WTC11 (cell line): ENCODE data around the gene CYB5B. TPM values are rescaled to one million over a fixed set of nuclear protein-coding genes. Genes with fewer than 3 reads are reported as not detected.

Experiments
- ATAC-seq: fragments of 200-7000 bp; cut with Tn5 transposase; 2 replicates; pipeline ENCODE4 v1.10.0; 2021; ENCODE audit warnings: mild to moderate bottlenecking, moderate library complexity
- CTCF ChIA-PET: fragments of 300-600 bp; sonication (Branson Sonifier 250); formaldehyde crosslinking; loops from one replicate; lab custom pipeline; 2021; ENCODE audit warnings: antibody characterized with exemption; lab: Charles Lee
- POLR2A ChIA-PET: fragments of 350-600 bp; sonication (Branson Sonifier 250); formaldehyde crosslinking; loops from one replicate; lab custom pipeline; 2021; ENCODE audit warnings: antibody characterized with exemption; lab: Charles Lee
- DNase-seq: peaks from one replicate; pipeline ENCODE4 v3.0.0; 2021; ENCODE audit warnings: low spot score
- H3K27ac Mint-ChIP-seq: 2 replicates; pipeline ENCODE4 v1.8.0; 2021; ENCODE audit warnings: mixed read lengths
- H3K27me3 Mint-ChIP-seq: 2 replicates; pipeline ENCODE4 v1.8.0; 2021; ENCODE audit warnings: low read depth, mild to moderate bottlenecking, moderate library complexity, mixed read lengths
- H3K36me3 Mint-ChIP-seq: 2 replicates; pipeline ENCODE4 v1.8.0; 2021; ENCODE audit warnings: mixed read lengths
- H3K4me1 Mint-ChIP-seq: 2 replicates; pipeline ENCODE4 v1.8.0; 2022; ENCODE audit warnings: mixed read lengths
- H3K4me3 Mint-ChIP-seq: 2 replicates; pipeline ENCODE4 v1.8.0; 2021; ENCODE audit warnings: mild to moderate bottlenecking, moderate library complexity, mixed read lengths
- H3K9me3 Mint-ChIP-seq: 2 replicates; pipeline ENCODE4 v1.8.0; 2021; ENCODE audit warnings: mixed read lengths
- ELF4 ChIP-seq: sonication (generic); formaldehyde crosslinking; IDR thresholded peaks from 2 replicates; pipeline ENCODE4 v1.8.1; 2022; ENCODE audit warnings: low read depth, mild to moderate bottlenecking, moderate library complexity, missing genetic modification reagents
- FOXP1 ChIP-seq: sonication (generic); formaldehyde crosslinking; IDR thresholded peaks from 2 replicates; pipeline ENCODE4 v1.8.0; 2022; ENCODE audit warnings: missing genetic modification reagents, mild to moderate bottlenecking, moderate library complexity, borderline replicate concordance
- GABPB1 ChIP-seq: sonication (generic); formaldehyde crosslinking; IDR thresholded peaks from 2 replicates; pipeline ENCODE4 v1.8.1; 2023; ENCODE audit warnings: mild to moderate bottlenecking, missing genetic modification reagents
- IRF2 ChIP-seq: sonication (generic); formaldehyde crosslinking; IDR thresholded peaks from 2 replicates; pipeline ENCODE4 v1.8.0; 2022; ENCODE audit warnings: low read depth, missing genetic modification reagents, borderline replicate concordance
- RORB ChIP-seq: fragments of 250-450 bp; sonication (Bioruptor Pico); IDR thresholded peaks from 2 replicates; pipeline ENCODE4 v1.9.0; 2021; ENCODE audit warnings: mild to moderate bottlenecking
- TEAD4 ChIP-seq: sonication (generic); formaldehyde crosslinking; IDR thresholded peaks from 2 replicates; pipeline ENCODE4 v1.8.0; 2022; ENCODE audit warnings: mild to moderate bottlenecking, missing genetic modification reagents
- ZBTB21 ChIP-seq: sonication (generic); formaldehyde crosslinking; IDR thresholded peaks from 2 replicates; pipeline ENCODE4 v1.8.1; 2023; ENCODE audit warnings: mild to moderate bottlenecking, missing genetic modification reagents, borderline replicate concordance
- ZNF121 ChIP-seq: sonication (generic); formaldehyde crosslinking; IDR thresholded peaks from 2 replicates; pipeline ENCODE4 v1.8.0; 2023; ENCODE audit warnings: missing genetic modification reagents
- ZNF138 ChIP-seq: sonication (generic); formaldehyde crosslinking; conservative IDR thresholded peaks from 2 replicates; pipeline ENCODE4 v1.8.1; 2022; ENCODE audit warnings: mild to moderate bottlenecking, moderate library complexity, missing genetic modification reagents
- ZNF396 ChIP-seq: fragments of 250-450 bp; sonication (Bioruptor Pico); IDR thresholded peaks from 2 replicates; pipeline ENCODE4 v1.8.0; 2021; ENCODE audit warnings: mild to moderate bottlenecking, moderate library complexity, borderline replicate concordance
- ZNF416 ChIP-seq: fragments of 250-450 bp; sonication (Bioruptor Pico); IDR thresholded peaks from 2 replicates; pipeline ENCODE4 v1.9.0; 2021; ENCODE audit warnings: mild to moderate bottlenecking, inconsistent platforms
- total RNA-seq: library from RNA; stranded (reverse); gene quantifications from 3 replicates; pipeline ENCODE4 v1.2.3, GENCODE V29; 2021
- TF ChIP-seq, protein P1 (sequence below): fragments of 250-450 bp; sonication (Bioruptor Pico); IDR thresholded peaks from 2 replicates; pipeline ENCODE4 v1.8.0; 2021; ENCODE audit warnings: mild to moderate bottlenecking
- TF ChIP-seq, protein P2 (sequence below): sonication (generic); formaldehyde crosslinking; conservative IDR thresholded peaks from 2 replicates; pipeline ENCODE4 v1.8.1; 2023; ENCODE audit warnings: mild to moderate bottlenecking, low read depth, missing genetic modification reagents, moderate library complexity
- TF ChIP-seq, protein P3 (sequence below): sonication (generic); formaldehyde crosslinking; IDR thresholded peaks from 2 replicates; pipeline ENCODE4 v1.8.1; 2022; ENCODE audit warnings: missing genetic modification reagents, borderline replicate concordance
- TF ChIP-seq, protein P4 (sequence below): sonication (generic); formaldehyde crosslinking; IDR thresholded peaks from 2 replicates; pipeline ENCODE4 v1.8.0; 2022; ENCODE audit warnings: mild to moderate bottlenecking, missing genetic modification reagents
- TF ChIP-seq, protein P5 (sequence below): sonication (generic); formaldehyde crosslinking; IDR thresholded peaks from 2 replicates; pipeline ENCODE4 v1.8.0; 2023; ENCODE audit warnings: missing genetic modification reagents, mild to moderate bottlenecking, borderline replicate concordance

Gene CYB5B
- total RNA-seq, 1 experiment from 2014 or later = 109 TPM

DNA sequence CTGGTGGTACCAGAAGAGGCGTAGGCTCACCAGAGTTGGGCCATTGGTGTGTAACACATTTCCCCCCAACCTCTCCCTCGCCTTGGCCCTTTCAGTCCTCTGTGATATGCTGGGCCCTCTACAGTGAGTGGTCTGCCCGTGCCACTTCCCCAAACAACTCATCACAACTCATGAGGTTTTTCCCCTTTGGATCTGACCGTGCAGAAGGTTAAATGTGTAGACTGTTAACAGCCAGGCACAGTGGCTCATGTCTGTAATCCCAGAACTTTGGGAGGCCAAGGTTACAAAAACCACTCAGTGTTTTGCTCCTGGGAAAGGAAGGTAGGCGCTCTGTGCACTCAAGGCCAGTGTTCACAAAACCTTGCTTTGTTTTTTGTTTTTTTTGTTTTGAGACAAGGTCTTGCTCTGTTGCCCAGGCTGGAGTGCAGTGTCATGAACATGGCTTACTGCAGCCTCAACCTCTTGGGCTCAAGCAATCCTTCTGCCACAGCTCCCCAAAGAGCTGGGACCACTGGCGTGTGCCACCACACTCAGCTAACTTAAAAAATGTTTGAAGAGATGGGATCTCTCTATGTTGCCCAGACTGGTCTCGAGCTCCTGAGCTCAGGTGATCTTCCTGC, 11.3 kb upstream of the CYB5B start:
- CTCF ChIA-PET = interaction anchor here (2.3 to 3.3 kb wide), 2 partner anchors 15 to 17 kb away, joined by 11 to 12 read pairs; no protein-coding TSS in a partner anchor
- no peaks in the 10 kb centered on the region for H3K27me3 Mint-ChIP-seq
- TF ChIP-seq ELF4 (no peak), ZNF121 (CRISPR knock-in tag) (0 out of 2 replicates have a peak, but pooled peaks have one; percentile 23), GABPB1 (CRISPR knock-in tag) (no peak)
- TF ChIP-seq, all 79 proteins: peak for 1
- Mint-ChIP-seq H3K36me3 (no peaks in the 10 kb centered on the region), H3K27ac (no peak overlapping the region), H3K4me3 (no peak overlapping the region), H3K9me3 (no peaks in the 10 kb centered on the region), H3K4me1 (peaks cover 8% of the 10 kb centered on the region)
- ATAC-seq (no peak), DNase-seq (no peak)
- POLR2A ChIA-PET = no interaction called here

DNA sequence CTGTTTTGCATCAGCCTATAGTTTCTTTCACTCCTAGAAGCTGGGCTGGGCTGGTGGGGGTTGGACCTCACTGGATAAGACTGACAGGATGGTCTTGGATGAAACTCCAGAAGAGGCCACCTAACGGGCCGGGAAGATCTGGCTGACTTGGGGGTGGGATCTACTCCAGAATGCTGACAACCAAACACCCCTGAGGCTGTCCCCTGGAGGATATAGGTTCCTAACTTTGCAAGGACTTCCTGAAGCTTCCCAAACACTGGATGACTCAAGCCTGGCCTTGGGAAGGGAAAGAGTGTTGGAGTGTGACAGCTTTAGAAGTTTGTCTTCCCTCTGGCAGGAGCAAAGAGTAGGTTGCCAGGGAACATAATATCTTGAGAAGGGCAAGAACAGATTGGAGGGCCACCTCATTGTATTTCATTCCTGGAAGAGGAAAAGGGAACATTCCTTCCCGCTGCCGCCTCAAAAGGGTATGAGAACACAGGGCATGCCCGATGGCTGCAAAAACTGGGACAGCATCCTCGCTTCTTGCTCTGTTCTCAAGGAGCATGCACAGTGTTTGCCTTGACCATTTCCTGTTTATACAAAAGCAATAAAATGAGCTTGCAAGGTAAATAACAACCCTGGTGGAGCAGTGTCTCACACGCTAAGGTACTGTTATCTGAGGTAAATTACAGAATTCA, 6.8 kb upstream of the CYB5B start:
- Mint-ChIP-seq H3K9me3 (no peaks in the 10 kb centered on the region), H3K36me3 (no peaks in the 10 kb centered on the region), H3K27me3 (no peaks in the 10 kb centered on the region), H3K27ac (peak overlapping the region; percentile 51; the same call in 1 of the 2 replicates), H3K4me3 (no peak overlapping the region), H3K4me1 (peaks cover 8% of the 10 kb centered on the region)
- CTCF ChIA-PET = interaction anchor here (0.7 to 1.7 kb wide), 3 partner anchors 19 to 292 kb away, joined by 3 to 6 read pairs (median 4); no protein-coding TSS in a partner anchor
- DNase-seq (peak; percentile 41), ATAC-seq (peak; percentile 93)
- POLR2A ChIA-PET = interaction anchor here (0.5 to 1.1 kb wide), 4 partner anchors 14 to 714 kb away, joined by 3 to 5 read pairs (median 4); no protein-coding TSS in a partner anchor
- TF ChIP-seq GABPB1 (CRISPR knock-in tag) (0 out of 2 replicates have a peak, but pooled peaks have one; percentile 23), IRF2 (CRISPR knock-in tag) (no peak)

DNA sequence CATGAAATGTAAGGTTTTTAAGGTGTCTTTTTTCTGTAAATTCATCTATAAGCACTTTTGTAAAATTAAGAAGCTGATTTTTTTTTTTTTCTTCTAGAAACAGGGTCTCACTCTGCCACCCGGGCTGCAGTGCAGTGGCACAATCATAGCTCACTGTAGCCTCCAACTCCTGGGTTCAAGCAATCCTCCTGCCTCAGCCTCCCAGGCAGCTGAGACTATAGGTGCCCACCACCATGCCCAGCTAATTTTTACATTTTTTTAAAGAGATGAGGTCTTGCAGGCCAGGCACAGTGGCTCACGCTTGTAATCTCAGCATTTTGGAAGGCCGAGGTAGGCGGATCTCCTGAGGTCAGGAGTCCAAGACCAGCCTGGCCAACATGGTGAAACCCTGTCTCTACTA, 4.5 kb upstream of the CYB5B start:
- no peaks in the 10 kb centered on the region; the same call in 1 of the 2 replicates for H3K27me3 Mint-ChIP-seq
- POLR2A ChIA-PET = no interaction called here
- CTCF ChIA-PET = interaction anchor here (0.7 to 1.6 kb wide), 2 partner anchors 24 to 113 kb away, joined by 3 to 4 read pairs; no protein-coding TSS in a partner anchor
- H3K36me3 Mint-ChIP-seq = peaks cover 4% of the 10 kb centered on the region; the same call in 1 of the 2 replicates
- DNase-seq = no peak
- H3K4me3 Mint-ChIP-seq = no peak overlapping the region
- H3K27ac Mint-ChIP-seq = no peak overlapping the region
- no peaks in the 10 kb centered on the region for H3K9me3 Mint-ChIP-seq
- H3K4me1 Mint-ChIP-seq = peaks cover 10% of the 10 kb centered on the region
- ATAC-seq = no peak
- TF ChIP-seq ZNF416 (CRISPR knock-in tag) (no peak), FOXP1 (CRISPR knock-in tag) (no peak), ZNF138 (CRISPR knock-in tag) (no peak), ZNF396 (CRISPR knock-in tag) (no peak), TEAD4 (no peak), RORB (no peak), ZBTB21 (CRISPR knock-in tag) (no peak)
- TF ChIP-seq, protein P1, sequence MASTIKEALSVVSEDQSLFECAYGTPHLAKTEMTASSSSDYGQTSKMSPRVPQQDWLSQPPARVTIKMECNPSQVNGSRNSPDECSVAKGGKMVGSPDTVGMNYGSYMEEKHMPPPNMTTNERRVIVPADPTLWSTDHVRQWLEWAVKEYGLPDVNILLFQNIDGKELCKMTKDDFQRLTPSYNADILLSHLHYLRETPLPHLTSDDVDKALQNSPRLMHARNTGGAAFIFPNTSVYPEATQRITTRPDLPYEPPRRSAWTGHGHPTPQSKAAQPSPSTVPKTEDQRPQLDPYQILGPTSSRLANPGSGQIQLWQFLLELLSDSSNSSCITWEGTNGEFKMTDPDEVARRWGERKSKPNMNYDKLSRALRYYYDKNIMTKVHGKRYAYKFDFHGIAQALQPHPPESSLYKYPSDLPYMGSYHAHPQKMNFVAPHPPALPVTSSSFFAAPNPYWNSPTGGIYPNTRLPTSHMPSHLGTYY (CRISPR knock-in tag) = no peak
- TF ChIP-seq, protein P2, sequence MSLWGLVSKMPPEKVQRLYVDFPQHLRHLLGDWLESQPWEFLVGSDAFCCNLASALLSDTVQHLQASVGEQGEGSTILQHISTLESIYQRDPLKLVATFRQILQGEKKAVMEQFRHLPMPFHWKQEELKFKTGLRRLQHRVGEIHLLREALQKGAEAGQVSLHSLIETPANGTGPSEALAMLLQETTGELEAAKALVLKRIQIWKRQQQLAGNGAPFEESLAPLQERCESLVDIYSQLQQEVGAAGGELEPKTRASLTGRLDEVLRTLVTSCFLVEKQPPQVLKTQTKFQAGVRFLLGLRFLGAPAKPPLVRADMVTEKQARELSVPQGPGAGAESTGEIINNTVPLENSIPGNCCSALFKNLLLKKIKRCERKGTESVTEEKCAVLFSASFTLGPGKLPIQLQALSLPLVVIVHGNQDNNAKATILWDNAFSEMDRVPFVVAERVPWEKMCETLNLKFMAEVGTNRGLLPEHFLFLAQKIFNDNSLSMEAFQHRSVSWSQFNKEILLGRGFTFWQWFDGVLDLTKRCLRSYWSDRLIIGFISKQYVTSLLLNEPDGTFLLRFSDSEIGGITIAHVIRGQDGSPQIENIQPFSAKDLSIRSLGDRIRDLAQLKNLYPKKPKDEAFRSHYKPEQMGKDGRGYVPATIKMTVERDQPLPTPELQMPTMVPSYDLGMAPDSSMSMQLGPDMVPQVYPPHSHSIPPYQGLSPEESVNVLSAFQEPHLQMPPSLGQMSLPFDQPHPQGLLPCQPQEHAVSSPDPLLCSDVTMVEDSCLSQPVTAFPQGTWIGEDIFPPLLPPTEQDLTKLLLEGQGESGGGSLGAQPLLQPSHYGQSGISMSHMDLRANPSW = no peak
- TF ChIP-seq, protein P3, sequence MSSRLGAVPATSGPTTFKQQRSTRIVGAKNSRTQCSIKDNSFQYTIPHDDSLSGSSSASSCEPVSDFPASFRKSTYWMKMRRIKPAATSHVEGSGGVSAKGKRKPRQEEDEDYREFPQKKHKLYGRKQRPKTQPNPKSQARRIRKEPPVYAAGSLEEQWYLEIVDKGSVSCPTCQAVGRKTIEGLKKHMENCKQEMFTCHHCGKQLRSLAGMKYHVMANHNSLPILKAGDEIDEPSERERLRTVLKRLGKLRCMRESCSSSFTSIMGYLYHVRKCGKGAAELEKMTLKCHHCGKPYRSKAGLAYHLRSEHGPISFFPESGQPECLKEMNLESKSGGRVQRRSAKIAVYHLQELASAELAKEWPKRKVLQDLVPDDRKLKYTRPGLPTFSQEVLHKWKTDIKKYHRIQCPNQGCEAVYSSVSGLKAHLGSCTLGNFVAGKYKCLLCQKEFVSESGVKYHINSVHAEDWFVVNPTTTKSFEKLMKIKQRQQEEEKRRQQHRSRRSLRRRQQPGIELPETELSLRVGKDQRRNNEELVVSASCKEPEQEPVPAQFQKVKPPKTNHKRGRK (CRISPR knock-in tag) = no peak
- TF ChIP-seq, protein P4, sequence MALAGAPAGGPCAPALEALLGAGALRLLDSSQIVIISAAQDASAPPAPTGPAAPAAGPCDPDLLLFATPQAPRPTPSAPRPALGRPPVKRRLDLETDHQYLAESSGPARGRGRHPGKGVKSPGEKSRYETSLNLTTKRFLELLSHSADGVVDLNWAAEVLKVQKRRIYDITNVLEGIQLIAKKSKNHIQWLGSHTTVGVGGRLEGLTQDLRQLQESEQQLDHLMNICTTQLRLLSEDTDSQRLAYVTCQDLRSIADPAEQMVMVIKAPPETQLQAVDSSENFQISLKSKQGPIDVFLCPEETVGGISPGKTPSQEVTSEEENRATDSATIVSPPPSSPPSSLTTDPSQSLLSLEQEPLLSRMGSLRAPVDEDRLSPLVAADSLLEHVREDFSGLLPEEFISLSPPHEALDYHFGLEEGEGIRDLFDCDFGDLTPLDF = no peak
- TF ChIP-seq, protein P5, sequence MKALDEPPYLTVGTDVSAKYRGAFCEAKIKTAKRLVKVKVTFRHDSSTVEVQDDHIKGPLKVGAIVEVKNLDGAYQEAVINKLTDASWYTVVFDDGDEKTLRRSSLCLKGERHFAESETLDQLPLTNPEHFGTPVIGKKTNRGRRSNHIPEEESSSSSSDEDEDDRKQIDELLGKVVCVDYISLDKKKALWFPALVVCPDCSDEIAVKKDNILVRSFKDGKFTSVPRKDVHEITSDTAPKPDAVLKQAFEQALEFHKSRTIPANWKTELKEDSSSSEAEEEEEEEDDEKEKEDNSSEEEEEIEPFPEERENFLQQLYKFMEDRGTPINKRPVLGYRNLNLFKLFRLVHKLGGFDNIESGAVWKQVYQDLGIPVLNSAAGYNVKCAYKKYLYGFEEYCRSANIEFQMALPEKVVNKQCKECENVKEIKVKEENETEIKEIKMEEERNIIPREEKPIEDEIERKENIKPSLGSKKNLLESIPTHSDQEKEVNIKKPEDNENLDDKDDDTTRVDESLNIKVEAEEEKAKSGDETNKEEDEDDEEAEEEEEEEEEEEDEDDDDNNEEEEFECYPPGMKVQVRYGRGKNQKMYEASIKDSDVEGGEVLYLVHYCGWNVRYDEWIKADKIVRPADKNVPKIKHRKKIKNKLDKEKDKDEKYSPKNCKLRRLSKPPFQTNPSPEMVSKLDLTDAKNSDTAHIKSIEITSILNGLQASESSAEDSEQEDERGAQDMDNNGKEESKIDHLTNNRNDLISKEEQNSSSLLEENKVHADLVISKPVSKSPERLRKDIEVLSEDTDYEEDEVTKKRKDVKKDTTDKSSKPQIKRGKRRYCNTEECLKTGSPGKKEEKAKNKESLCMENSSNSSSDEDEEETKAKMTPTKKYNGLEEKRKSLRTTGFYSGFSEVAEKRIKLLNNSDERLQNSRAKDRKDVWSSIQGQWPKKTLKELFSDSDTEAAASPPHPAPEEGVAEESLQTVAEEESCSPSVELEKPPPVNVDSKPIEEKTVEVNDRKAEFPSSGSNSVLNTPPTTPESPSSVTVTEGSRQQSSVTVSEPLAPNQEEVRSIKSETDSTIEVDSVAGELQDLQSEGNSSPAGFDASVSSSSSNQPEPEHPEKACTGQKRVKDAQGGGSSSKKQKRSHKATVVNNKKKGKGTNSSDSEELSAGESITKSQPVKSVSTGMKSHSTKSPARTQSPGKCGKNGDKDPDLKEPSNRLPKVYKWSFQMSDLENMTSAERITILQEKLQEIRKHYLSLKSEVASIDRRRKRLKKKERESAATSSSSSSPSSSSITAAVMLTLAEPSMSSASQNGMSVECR (CRISPR knock-in tag) = no peak
